Neural progenitor cell (in vitro differentiated cells): ENCODE measurements around the gene IGF2. TPM values are rescaled to one million over a fixed set of nuclear protein-coding genes. Genes with fewer than 3 reads are reported as not detected.
A peak's percentile ranks its signal among the peaks of the same experiment; 100 is the strongest.

ENCODE experiments used
- DNase-seq: peaks from one replicate; pipeline ENCODE4 v3.0.0-alpha.2; 2016; ENCODE audit warnings: low spot score
- H2AFZ ChIP-seq: fragments of 200-600 bp; sonication (generic); replicated peaks from 2 replicates; pipeline ENCODE4 v1.6.1; 2016; ENCODE audit warnings: antibody characterized with exemption
- H3F3A ChIP-seq: fragments of 200-600 bp; sonication (generic); 2 replicates; pipeline ENCODE4 v1.6.1; 2016; ENCODE audit warnings: antibody characterized with exemption, low read depth
- H3K27ac ChIP-seq: fragments of 200-600 bp; sonication (generic); 2 replicates; pipeline ENCODE4 v1.5.1; 2016; ENCODE audit warnings: mild to moderate bottlenecking
- H3K27me3 ChIP-seq: fragments of 200-600 bp; sonication (generic); 2 replicates; pipeline ENCODE4 v1.6.1; 2016; ENCODE audit warnings: mild to moderate bottlenecking, moderate library complexity
- H3K36me3 ChIP-seq: fragments of 200-600 bp; sonication (generic); 2 replicates; pipeline ENCODE4 v1.5.1; 2016
- H3K4me1 ChIP-seq: fragments of 200-600 bp; sonication (generic); 2 replicates; pipeline ENCODE4 v1.6.1; 2016; ENCODE audit warnings: mixed run types
- H3K4me2 ChIP-seq: fragments of 200-600 bp; sonication (generic); 2 replicates; pipeline ENCODE4 v1.6.1; 2016
- H3K4me3 ChIP-seq: fragments of 200-600 bp; sonication (generic); 2 replicates; pipeline ENCODE4 v1.5.1; 2016
- H3K79me2 ChIP-seq: fragments of 200-600 bp; sonication (generic); 2 replicates; pipeline ENCODE4 v1.6.1; 2016; ENCODE audit warnings: low read depth
- H3K9ac ChIP-seq: fragments of 200-600 bp; sonication (generic); 2 replicates; pipeline ENCODE4 v1.6.1; 2016
- H3K9me3 ChIP-seq: fragments of 200-600 bp; sonication (generic); 2 replicates; pipeline ENCODE4 v1.5.1; 2016; ENCODE audit warnings: low read depth
- H4K20me1 ChIP-seq: fragments of 200-600 bp; sonication (generic); 2 replicates; pipeline ENCODE4 v1.6.1; 2016; ENCODE audit warnings: low read depth
- H3K27ac Mint-ChIP-seq: 3 replicates; pipeline ENCODE4 v1.8.0; 2021; ENCODE audit warnings: mixed read lengths
- H3K27me3 Mint-ChIP-seq: 2 replicates; pipeline ENCODE4 v1.8.0; 2022; ENCODE audit warnings: low read depth, mild to moderate bottlenecking, inconsistent platforms, moderate library complexity, mixed read lengths; ENCODE audit not compliant: insufficient read depth
- H3K36me3 Mint-ChIP-seq: 3 replicates; pipeline ENCODE4 v1.8.0; 2021; ENCODE audit warnings: mixed read lengths
- H3K4me1 Mint-ChIP-seq: 3 replicates; pipeline ENCODE4 v1.8.0; 2021; ENCODE audit warnings: mixed read lengths
- H3K4me3 Mint-ChIP-seq: 3 replicates; pipeline ENCODE4 v1.8.0; 2021; ENCODE audit warnings: mild to moderate bottlenecking, moderate library complexity, mixed read lengths
- H3K9me3 Mint-ChIP-seq: 3 replicates; pipeline ENCODE4 v1.8.0; 2020; ENCODE audit warnings: mixed read lengths
- CTCF ChIP-seq: fragments of 200-600 bp; sonication (generic); IDR thresholded peaks from 2 replicates; pipeline ENCODE4 v1.5.1; 2017; ENCODE audit warnings: antibody characterized with exemption, mild to moderate bottlenecking
- EZH2 ChIP-seq: fragments of 200-600 bp; sonication (generic); IDR thresholded peaks from 2 replicates; pipeline ENCODE4 v1.6.1; 2017; ENCODE audit warnings: antibody characterized with exemption, mild to moderate bottlenecking, moderate library complexity
- EZH2phosphoT487 ChIP-seq: fragments of 200-600 bp; sonication (generic); IDR thresholded peaks from 2 replicates; pipeline ENCODE4 v1.6.1; 2017; ENCODE audit warnings: antibody characterized with exemption
- total RNA-seq: library from RNA; depleted of rRNA; stranded (reverse); fragments of >200 nt; gene quantifications from 2 replicates; pipeline ENCODE4 v1.2.3, GENCODE V29; 2015; ENCODE audit warnings: low replicate concordance

Gene IGF2
- total RNA-seq, 1 donor from 2014 or later, result 0.45 TPM

GRCh38 chr11:2136209-2136951, 2.8 kb downstream of the IGF2 start:
- no peak for DNase-seq
- Histone ChIP-seq H4K20me1 (peaks cover 9% of the 10 kb centered on the region), H2AFZ (no peak overlapping the region), H3K27ac (no peak overlapping the region), H3K4me3 (peak overlapping the region; percentile 53), H3K79me2 (no peaks in the 10 kb centered on the region), H3K4me1 (no peaks in the 10 kb centered on the region), H3K27me3 (peaks cover 96% of the 10 kb centered on the region), H3K4me2 (peak overlapping the region; percentile 93), H3F3A (peaks cover 7% of the 10 kb centered on the region), H3K9ac (no peak overlapping the region), H3K9me3 (no peaks in the 10 kb centered on the region), H3K36me3 (no peaks in the 10 kb centered on the region)
- Mint-ChIP-seq H3K4me1 (peaks cover 24% of the 10 kb centered on the region), H3K27ac (no peak overlapping the region), H3K36me3 (no peaks in the 10 kb centered on the region), H3K9me3 (peaks cover 1% of the 10 kb centered on the region), H3K27me3 (peaks cover 41% of the 10 kb centered on the region), H3K4me3 (peak overlapping the region; percentile 59)
- TF ChIP-seq EZH2phosphoT487 (no peak), EZH2 (no peak)

GRCh38 chr11:2135648-2136201, 3.5 kb downstream of the IGF2 start:
- no peak overlapping the region for H3K27ac ChIP-seq
- H3K4me1 ChIP-seq, result no peaks in the 10 kb centered on the region
- H3K9ac ChIP-seq, result no peak overlapping the region
- H3K4me2 ChIP-seq, result no peak overlapping the region
- H3K27ac Mint-ChIP-seq, result no peak overlapping the region
- peaks cover 3% of the 10 kb centered on the region for H3K9me3 Mint-ChIP-seq
- no peak overlapping the region for H2AFZ ChIP-seq
- TF ChIP-seq EZH2 (no peak), EZH2phosphoT487 (no peak), CTCF (no peak)
- H3K4me1 Mint-ChIP-seq, result peaks cover 22% of the 10 kb centered on the region
- H3K27me3 Mint-ChIP-seq, result peaks cover 36% of the 10 kb centered on the region
- H3K9me3 ChIP-seq, result no peaks in the 10 kb centered on the region
- H4K20me1 ChIP-seq, result peaks cover 5% of the 10 kb centered on the region
- H3K36me3 ChIP-seq, result no peaks in the 10 kb centered on the region
- H3K4me3 Mint-ChIP-seq, result peak overlapping the region; percentile 7
- DNase-seq, result no peak
- peaks cover 7% of the 10 kb centered on the region for H3F3A ChIP-seq
- H3K27me3 ChIP-seq, result peaks cover 90% of the 10 kb centered on the region
- no peaks in the 10 kb centered on the region for H3K79me2 ChIP-seq
- no peaks in the 10 kb centered on the region for H3K36me3 Mint-ChIP-seq
- H3K4me3 ChIP-seq, result no peak overlapping the region

GRCh38 chr11:2135018-2135569, 4.1 kb downstream of the IGF2 start:
- H3K79me2 ChIP-seq, result no peaks in the 10 kb centered on the region
- no peaks in the 10 kb centered on the region for H3K36me3 ChIP-seq
- no peaks in the 10 kb centered on the region for H3K9me3 ChIP-seq
- Mint-ChIP-seq H3K27me3 (peaks cover 35% of the 10 kb centered on the region), H3K9me3 (peaks cover 3% of the 10 kb centered on the region), H3K4me1 (peaks cover 22% of the 10 kb centered on the region), H3K27ac (no peak overlapping the region), H3K4me3 (no peak overlapping the region), H3K36me3 (no peaks in the 10 kb centered on the region)
- no peak overlapping the region for H3K4me2 ChIP-seq
- H3F3A ChIP-seq, result peaks cover 7% of the 10 kb centered on the region
- peaks cover 83% of the 10 kb centered on the region for H3K27me3 ChIP-seq
- peaks cover 3% of the 10 kb centered on the region for H4K20me1 ChIP-seq
- no peak overlapping the region for H2AFZ ChIP-seq
- no peak overlapping the region for H3K4me3 ChIP-seq
- H3K4me1 ChIP-seq, result no peaks in the 10 kb centered on the region
- TF ChIP-seq EZH2 (no peak), EZH2phosphoT487 (no peak), CTCF (no peak)
- DNase-seq, result no peak
- no peak overlapping the region for H3K9ac ChIP-seq
- H3K27ac ChIP-seq, result no peak overlapping the region
